TTC549 (cell line): Measurements from ENCODE around the gene NTM.

ENCODE experiments used
- FAIRE-seq: peaks from 2 replicates; lab custom pipeline; 2012; peaks lifted over from hg19 to GRCh38; lab: Jason Lieb, UNC

NTM gene

GRCh38 chr11:132123854-132124835 lies 753.7 kb downstream of the NTM start:
- FAIRE-seq, result no peak

DNA sequence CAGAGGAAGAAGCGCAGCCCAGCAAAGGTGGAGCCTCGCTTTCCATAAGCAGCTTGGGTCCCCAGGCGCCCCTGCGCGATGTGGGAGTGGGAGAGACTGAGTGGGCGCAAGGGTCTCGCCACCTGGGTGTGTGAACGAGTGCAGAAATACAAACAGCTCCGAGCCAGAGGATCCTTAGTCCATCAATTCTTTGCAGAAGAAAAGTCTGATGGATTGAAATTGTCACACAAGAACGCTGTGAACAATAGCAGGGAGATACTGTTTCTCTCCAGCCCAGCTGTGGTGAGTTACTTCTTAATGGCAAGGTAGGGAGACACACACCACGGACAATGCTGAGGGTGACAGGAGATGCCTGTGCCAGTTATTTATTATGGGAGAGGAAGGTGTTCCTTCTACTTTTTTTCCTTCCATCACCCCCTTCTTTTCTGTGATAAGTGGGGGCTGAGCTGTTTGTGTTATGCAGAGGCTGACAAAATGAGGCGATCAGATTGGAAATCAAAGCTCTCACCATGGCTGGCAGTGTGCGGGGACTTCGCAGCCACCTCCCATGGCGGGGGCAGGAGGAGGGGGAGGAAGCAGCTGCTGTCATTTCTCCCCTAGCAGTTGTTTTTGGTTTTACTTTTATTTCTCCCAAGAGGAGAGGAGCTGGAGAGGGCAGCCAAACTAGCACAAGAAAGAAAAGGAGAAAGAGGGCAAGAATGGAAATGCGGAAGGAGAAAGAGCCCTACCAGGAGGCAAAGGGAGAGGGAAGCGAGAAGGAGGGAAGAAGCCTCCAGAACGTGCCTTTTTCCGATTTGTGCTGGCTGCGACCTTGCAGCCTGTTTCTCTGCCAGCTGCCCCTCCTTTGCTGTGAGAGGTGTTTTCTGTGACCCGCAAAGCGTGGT lies 755.8 kb downstream of the NTM start:
- FAIRE-seq, result no peak

- FAIRE-seq, result no peak
These were observed 756.8 kb downstream of the NTM start for GRCh38 chr11:132126973-132127899.

DNA sequence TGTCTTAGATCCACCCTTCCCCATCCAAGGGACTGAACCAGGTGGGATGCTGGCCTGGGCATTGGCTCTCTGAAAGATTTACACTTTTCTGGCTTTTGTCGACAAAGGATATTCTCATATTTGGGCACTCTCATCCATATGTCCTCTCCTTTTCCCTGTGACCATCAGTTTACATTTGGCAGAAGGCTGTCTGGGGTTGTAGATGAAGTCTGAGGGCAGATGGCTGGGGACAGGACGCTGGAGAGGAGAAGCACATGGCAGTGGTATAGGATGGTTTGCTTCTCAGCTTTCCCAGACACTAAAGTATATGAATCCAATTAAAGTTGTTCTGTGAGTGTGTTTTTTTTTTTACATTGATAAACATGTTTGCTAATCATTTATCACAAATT lies 757.5 kb downstream of the NTM start:
- FAIRE-seq, result no peak

- FAIRE-seq, result no peak
These were observed 760.6 kb downstream of the NTM start for GRCh38 chr11:132131047-132131446.

DNA sequence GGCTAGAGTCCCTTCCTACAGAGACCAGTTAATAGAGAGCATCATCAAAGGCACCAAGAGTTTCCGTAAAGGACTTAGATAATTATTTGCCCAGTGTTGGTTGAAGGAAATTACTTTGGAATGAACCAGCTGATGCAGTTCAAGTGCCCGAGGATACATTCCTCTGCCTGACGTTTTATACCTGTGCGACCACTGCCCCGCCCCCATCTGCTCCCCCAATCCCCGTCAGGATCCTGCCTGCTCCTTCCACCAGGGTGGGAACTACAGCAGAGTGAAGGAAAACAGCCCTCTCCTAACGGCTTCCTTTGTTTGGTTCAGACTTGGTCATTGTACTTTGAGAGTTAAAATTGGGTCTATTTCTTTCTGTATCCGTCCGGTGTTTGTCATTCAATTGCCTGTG lies 761.5 kb downstream of the NTM start:
- FAIRE-seq, result no peak

GRCh38 chr11:132134322-132134721 lies 763.9 kb downstream of the NTM start:
- FAIRE-seq, result no peak

- FAIRE-seq, result no peak
These were observed 767.0 kb downstream of the NTM start for GRCh38 chr11:132137289-132137980.

GRCh38 chr11:132137981-132138313 lies 767.5 kb downstream of the NTM start:
- FAIRE-seq, result no peak

DNA sequence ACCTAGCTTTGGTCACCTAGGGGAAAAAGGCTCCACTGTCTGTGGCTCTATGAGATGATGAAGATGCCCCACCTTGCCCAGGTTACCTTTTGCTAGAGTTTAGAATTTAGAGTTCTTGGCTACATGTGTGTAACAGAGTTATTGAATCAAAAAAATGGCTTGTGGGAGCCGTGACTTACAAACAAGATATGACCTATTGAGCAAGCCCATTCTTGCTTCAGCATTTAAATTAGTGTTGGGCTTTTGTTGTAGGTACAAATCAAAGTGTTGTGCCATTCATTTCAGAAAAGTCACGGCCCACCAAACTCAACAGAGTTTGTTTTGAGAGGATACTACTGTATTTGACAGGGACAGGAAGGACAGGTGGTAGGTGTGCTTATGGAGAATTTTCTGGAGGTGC lies 768.8 kb downstream of the NTM start:
- no peak for FAIRE-seq

DNA sequence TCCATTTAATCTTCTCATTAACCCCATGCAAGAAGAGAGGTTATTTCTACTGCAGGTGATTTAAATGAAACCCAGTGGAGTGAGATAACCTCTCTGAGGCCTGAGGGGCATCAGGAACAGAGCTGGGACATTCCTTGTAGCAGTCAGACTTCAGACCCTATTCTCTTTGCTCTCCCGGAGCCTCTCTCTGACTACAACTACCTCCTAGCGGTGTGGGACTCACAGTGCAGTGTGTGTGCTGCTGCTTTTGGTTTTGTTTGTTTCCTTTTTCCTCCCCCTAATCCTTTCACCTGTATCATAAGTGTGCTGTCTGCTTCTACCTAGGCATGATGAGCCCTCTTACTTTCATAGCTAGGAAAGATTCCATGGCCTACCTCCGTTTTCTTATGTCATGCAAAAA lies 769.6 kb downstream of the NTM start:
- FAIRE-seq, result no peak

GRCh38 chr11:132142121-132142520 lies 771.7 kb downstream of the NTM start:
- FAIRE-seq, result no peak

GRCh38 chr11:132142554-132142953 lies 772.1 kb downstream of the NTM start:
- FAIRE-seq, result no peak

DNA sequence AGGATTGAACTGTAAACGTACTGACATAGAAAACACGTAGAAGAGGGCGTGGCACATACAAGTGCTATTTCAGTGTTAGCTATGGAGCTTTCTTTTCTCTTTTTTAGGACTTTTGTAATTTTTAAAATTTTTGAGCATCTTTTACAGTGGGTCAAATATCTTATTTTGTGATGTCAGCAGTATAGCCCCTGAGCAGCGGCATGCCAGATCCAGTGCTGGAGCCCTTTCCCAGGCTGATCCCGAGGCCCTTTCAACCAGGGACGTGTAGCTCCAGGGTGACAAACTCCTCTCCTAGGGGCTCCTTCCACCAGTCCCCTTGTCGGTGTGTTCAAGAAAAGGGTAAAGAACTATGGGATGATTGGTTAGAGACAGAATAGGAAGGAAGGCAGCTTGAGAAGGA lies 777.0 kb downstream of the NTM start:
- no peak for FAIRE-seq

- FAIRE-seq, result no peak
These were observed 784.4 kb downstream of the NTM start for GRCh38 chr11:132154781-132155180.

DNA sequence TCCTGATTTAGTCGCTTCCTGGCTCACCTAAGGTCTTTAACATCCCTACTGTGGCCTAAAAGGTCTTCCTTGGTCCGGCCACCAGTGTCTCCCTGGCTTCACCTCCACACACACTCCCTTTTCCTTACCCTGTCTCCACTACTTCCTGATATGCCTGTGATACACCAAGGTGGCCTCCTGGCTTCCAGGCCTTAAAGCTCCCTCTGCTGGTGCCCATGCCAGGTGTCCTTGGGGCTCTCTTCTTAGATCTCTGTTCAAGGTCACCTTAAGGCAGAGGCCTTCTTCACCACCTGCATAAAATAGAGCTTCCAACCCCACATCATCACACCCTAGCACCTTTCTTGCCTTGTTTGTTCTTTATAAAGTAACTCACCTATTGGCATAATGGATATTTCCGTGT lies 787.7 kb downstream of the NTM start:
- FAIRE-seq, result no peak

- no peak for FAIRE-seq
These were observed 788.3 kb downstream of the NTM start for GRCh38 chr11:132158696-132159095.

GRCh38 chr11:132161403-132162078 lies 791.1 kb downstream of the NTM start:
- no peak for FAIRE-seq

GRCh38 chr11:132168344-132168981 lies 798.0 kb downstream of the NTM start:
- no peak for FAIRE-seq

DNA sequence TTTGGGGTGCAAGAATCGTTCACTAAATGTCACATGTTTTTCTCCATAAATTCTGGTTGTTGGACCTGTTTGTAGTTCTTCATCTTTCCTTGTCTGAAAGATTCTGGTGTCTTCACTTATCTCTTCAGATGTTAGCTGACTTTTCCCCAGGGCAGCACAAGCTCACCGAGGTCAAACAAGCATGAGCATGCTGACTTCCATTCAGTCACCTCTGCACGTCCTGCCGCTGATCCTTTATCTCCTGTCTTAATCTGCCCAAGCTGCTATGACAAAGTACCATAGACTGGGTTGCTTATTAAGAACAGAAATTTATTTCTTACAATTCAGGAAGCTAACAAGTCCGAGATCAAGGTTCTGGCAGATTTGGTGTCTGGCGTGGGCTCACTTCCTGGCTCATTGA lies 800.6 kb downstream of the NTM start:
- no peak for FAIRE-seq
